Subcutaneous adipose tissue (tissue), 4 donors: Measurements from ENCODE around the gene EPC2. TPM values are rescaled to one million over a fixed set of nuclear protein-coding genes. Genes with fewer than 3 reads are reported as not detected.

ENCODE experiments used
- total RNA-seq, 4 donors: library from RNA; depleted of rRNA; stranded (reverse); fragments of >200 nt; gene quantifications; one replicate each; pipeline ENCODE4 v1.1.0, GENCODE V29; 2016
- TF ChIP-seq, protein P1 (sequence below): fragments of 450-650 bp; IDR thresholded peaks from one replicate; pipeline ENCODE4 v1.5.1; 2016; ENCODE audit warnings: low read depth, mild to moderate bottlenecking, control low read depth, antibody characterized with exemption, moderate library complexity

EPC2 gene
- total RNA-seq, 4 donors from 2014 or later, result 26.2 to 56.1 (median 30.9) TPM

DNA sequence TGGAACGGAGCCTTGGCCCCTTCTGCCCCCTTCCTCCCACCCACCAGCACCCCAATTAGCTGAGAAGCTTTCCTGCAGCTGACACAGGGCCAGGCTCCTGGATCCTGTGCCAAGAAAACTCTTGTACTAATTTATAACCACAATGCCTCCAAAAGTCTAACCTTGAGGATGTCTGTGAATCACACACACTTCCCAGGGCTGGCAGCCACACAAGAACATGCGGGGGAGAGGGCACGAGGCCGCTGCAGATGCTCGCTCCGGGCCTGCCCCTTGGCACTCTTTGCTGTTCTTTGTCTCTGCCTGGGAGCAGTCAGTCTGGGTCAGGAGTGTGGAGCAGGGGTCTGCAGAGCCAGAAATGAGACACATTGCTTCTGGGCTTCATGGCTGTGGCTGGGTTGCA lies 167.8 kb downstream of the EPC2 start:
- TF ChIP-seq, protein P1, sequence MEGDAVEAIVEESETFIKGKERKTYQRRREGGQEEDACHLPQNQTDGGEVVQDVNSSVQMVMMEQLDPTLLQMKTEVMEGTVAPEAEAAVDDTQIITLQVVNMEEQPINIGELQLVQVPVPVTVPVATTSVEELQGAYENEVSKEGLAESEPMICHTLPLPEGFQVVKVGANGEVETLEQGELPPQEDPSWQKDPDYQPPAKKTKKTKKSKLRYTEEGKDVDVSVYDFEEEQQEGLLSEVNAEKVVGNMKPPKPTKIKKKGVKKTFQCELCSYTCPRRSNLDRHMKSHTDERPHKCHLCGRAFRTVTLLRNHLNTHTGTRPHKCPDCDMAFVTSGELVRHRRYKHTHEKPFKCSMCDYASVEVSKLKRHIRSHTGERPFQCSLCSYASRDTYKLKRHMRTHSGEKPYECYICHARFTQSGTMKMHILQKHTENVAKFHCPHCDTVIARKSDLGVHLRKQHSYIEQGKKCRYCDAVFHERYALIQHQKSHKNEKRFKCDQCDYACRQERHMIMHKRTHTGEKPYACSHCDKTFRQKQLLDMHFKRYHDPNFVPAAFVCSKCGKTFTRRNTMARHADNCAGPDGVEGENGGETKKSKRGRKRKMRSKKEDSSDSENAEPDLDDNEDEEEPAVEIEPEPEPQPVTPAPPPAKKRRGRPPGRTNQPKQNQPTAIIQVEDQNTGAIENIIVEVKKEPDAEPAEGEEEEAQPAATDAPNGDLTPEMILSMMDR, result no peak

DNA sequence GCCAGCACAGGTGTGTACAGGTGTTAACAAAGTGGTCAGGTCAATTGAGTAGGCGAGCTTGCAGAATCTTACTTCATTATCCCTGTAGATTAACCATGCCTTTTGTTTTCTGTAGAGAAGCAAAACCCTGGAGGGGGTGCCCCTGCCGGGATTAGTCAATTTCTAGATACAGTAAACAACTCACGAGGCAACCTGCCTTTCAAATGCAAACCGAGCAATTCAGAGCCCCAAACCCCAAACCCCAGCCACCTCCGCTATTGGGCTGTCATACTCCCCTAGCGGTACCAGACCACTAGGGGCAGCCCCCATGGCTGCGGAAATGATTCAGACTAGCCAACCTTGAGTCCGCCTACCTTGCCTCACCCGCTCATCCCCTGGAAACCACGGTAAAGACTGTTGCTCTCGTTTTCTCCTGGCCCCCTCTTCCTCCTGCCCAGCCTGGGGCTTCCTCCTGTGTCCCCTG lies 169.1 kb downstream of the EPC2 start:
- TF ChIP-seq, protein P1, result no peak

DNA sequence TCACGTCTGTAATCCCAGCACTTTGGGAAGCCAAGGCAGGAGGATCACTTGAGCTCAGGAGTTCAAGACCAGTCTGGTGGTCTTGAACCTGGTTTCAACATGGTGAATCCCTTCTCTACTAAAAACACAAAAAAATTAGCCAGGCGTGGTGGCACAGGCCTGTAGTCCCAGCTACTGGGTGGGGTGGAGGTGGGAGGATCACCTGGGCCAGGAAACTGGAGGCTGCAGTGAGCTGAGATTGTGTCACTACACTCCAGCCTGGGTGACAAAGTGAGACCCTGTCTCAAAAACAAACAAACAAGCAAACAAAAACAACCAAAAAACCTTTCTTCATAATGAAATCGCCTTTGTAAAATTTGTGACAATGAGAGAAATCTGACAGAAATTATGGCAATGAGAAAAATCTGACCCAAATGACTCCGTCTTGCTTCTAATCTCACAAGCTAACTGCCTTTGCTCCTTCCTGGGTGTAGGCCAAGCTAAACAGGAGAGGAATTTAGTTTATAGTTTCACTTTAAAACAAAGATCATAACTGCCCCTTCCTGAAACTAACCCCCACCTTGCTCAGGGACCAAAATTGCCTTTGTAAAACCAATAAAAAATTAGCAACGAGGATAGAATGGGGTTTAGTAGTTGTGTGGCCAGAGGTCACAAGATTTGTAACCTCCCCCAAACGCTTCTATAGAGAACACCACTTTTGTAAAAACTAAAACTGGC lies 169.8 kb downstream of the EPC2 start:
- TF ChIP-seq, protein P1, result no peak

DNA sequence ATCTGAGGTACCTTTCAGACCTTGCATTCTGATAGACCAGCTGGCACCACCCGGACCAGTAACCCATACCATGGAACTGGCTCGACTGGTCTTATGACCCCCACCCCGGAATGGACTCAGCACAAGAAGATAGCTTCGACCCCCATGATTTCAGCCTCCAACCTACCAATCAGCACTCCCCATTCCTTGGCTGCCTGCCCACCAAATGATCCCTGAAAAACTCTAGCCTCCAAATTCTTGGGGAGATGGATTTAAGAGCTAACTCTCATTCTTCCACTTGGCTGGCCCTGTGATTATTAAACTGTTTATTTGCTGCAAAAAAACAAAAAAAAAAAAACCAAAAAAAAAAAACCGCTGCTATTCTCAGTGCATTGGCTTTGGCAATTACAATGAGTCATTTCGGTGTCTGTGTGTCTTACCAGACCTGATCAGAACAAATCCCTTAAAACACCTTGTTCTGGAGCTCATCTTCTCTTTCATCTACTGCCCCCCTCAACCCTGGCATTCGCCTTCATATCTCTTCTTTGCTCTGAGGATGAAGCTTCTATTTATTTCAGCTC lies 170.4 kb downstream of the EPC2 start:
- TF ChIP-seq, protein P1, result no peak

DNA sequence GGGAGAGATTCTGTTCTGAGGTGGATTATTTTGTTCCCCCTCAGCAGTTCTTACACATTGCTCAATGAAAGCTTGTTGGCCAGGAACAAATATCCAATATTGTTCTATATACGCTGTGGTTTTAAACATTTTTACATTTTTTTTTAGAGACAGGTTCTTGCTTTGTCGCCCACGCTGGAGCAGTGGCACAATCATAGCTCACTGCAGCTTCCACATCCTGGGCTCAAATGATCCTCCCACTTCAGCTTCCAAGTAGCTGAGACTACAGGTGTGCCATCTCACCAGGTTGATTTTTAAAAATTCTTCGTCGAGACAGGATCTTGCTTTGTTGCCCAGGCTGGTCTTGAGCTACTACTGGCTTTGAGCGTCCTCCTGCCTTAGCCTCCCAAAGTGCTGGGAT lies 171.6 kb downstream of the EPC2 start:
- TF ChIP-seq, protein P1, result no peak

DNA sequence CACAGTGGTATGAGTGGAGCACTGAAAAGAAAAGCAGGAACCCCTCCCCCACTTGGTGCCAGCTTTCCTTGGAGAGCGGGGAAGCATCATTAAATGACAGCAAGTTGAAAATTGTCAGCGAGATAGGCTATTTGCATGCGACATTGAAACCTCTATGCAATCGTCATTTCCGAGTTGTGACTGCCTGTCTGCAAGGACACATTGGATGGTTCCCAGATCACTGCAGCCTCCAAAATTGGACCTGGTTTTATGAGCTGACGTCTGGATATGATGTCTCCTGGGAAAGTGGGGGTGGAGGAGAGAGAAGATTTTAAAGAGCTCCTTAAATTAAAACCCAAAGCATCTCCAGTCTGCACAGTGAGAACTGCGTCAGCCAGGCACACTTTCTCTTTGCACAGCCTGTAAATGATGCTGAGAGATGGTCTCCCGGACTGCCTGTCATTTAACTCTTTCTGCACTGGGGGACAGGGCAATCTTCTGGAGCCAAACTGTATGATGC lies 172.7 kb downstream of the EPC2 start:
- TF ChIP-seq, protein P1, result no peak

DNA sequence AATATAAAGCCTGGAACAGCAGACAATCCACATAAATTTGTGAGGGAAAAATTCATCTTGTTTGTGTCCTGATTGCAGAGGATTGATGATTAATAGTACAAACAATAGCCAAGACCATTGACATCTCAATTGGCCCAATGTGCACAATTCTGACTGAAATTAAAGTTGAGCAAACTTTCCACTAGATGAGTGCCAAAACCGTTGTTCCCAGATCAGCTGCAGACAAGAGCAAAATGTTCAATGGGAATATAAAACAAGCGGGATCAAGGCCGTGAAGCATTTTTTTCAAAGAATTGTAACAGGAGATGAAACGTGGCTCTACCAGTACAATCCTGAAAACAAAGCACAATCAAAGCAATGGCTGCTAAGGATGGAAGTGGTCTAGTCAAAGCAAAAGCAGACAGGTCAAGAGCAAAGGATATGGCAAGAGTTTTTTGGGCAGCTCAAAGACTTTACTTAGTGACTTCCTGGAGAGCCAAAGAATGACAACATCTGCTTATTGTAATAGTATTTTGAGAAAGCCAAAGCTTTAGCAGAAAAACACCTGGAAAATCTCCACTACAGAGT lies 174.6 kb downstream of the EPC2 start:
- TF ChIP-seq, protein P1, result no peak
